22Rv1 (cell line): Measurements from ENCODE around the gene SLC12A8.

Experiments
- H3K27ac ChIP-seq: fragments of 450-650 bp; 2 replicates; pipeline ENCODE4 v1.5.1; 2017
- CTCF ChIP-seq: fragments of 450-650 bp; IDR thresholded peaks from 2 replicates; pipeline ENCODE4 v1.5.1; 2017; ENCODE audit warnings: mild to moderate bottlenecking
- ZFX ChIP-seq: fragments of 450-650 bp; IDR thresholded peaks from 2 replicates; pipeline ENCODE4 v1.6.1; 2017; ENCODE audit warnings: antibody characterized with exemption, borderline replicate concordance

Gene SLC12A8

GRCh38 chr3:125073390-125073905 lies 139.1 kb downstream of the SLC12A8 start:
- TF ChIP-seq ZFX (no peak), CTCF (no peak)
- H3K27ac ChIP-seq: no peak overlapping the region

DNA sequence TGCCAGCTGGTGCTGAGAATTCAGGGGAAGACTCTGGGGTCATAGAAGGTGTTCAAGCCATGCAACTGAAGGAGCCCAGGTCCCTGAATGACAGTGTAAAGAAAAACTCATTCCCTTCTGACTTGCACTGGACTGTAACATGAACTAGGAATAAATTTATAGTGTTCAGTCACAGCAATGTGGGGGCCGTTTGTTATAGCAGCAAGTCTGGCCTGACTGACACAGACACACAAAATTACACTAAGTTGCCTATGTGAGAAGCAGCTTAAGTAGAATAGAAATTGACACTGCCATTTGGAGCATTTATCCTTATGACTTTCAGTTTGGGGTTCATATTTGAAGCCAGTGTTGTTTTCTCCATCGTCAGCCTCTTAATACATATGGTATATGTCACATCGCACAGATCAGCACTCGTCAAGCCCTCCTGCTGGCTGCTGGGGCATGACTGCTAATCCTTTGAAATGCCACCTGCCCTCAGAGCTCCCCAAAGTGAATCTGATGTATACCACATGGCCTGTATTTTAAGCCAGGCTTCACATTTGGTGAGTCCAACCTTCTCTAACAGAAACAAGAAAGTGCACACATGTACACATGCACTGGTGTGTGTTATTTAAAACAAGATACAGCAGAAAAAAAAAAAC lies 139.7 kb downstream of the SLC12A8 start:
- no peak for TF ChIP-seq ZFX
- no peak for TF ChIP-seq CTCF
- no peak overlapping the region for H3K27ac ChIP-seq

DNA sequence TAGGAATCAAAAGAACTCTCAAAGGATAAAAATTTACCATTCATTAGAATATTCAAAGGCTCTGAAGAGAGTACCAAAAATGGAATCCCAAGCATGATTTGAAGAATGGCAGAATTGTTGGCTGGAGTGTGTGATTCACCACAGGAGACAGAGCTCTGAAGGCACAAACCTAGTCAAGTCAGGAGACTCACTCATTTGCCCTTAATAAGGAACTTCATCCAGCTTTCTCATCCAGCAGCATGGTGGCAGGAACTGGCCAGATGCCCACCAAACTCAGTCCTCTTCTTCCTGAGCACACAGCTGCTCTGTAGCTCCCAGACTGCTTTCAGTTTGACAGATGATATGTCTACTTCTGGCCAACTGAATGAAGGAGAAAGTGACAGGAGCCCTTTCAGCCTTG lies 140.2 kb downstream of the SLC12A8 start:
- no peak for TF ChIP-seq ZFX
- no peak for TF ChIP-seq CTCF
- H3K27ac ChIP-seq: no peak overlapping the region

DNA sequence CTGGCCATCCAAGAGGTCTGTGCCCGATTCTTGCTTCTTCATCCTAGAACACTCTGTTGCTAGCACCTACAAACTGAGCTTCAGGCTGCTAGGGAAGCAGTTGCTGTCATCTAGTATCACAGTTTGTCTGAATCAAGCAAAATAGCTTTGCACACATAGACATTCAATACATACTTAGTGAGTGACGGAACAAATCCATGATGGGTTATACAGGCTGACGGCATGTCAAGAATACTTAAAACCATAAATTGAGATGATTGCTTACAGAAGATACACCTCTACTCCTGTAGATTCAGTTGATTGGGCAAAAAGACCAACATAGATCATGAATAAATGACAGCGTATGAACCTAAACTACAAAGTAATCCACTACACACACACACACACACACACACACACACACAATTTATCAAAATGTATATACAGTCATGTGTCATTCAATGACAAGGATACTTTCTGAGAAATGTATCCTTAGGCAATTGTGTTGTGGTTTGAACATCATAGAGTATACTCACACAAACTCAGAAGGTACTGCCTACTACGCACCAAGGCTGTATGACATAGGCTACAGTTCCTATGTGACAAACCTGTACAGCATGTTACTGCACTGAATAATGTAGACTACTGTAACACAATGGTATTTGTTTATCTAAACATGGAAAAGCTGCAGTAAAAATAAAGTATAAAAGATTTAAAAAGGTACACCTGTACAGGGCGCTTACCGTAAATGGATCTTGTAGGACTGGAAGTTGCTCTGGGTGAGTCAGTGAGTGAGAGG lies 142.4 kb downstream of the SLC12A8 start:
- TF ChIP-seq ZFX (no peak), CTCF (no peak)
- H3K27ac ChIP-seq: no peak overlapping the region

GRCh38 chr3:125069452-125069851 lies 143.1 kb downstream of the SLC12A8 start:
- TF ChIP-seq ZFX: no peak
- TF ChIP-seq CTCF: no peak
- H3K27ac ChIP-seq: no peak overlapping the region

DNA sequence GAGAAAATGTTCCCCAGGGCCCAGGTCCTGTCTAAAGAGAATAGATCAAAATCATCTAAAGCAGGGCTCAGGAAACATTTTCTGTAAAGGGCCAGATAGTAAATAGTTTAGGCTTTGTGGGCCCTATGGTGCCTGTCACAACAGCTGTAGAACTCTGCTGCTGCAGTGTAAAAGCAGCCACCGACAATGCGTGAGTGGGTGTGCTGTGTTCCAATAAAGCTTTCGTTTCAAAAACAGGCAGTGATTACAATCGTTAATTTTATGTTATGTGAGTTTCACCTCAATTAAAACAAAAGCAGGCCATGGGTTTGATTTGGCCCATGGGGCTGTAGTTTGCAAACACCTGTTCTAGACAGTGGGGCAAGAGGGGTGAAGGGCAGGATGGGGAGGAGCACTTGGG lies 144.3 kb downstream of the SLC12A8 start:
- H3K27ac ChIP-seq: no peak overlapping the region
- no peak for TF ChIP-seq ZFX
- TF ChIP-seq CTCF: no peak

- H3K27ac ChIP-seq: no peak overlapping the region
- TF ChIP-seq ZFX (no peak), CTCF (no peak)
These were observed 145.3 kb downstream of the SLC12A8 start for GRCh38 chr3:125067225-125067624.
